ENCODE data around the gene SLC9A4. TPM values are rescaled to one million over a fixed set of nuclear protein-coding genes. Genes with fewer than 3 reads are reported as not detected.
A peak's percentile ranks its signal among the peaks of the same experiment; 100 is the strongest.

SLC9A4 gene
- total and polyA plus RNA-seq, 9 of the 15 experiments (the other 6 are each of a cell fraction or from before 2014, with no cell fraction given): 0.04 to 0.15 (median 0.04) TPM; not detected in 5

GRCh38 chr2:102484310-102485061 is 11.5 kb downstream of the SLC9A4 start:
- POLR2A ChIA-PET: interaction anchor here (0.7 to 1.5 kb wide), 2 partner anchors 10 to 19 kb away, joined by 3 read pairs; no protein-coding TSS in a partner anchor
- peak; percentile 75; the same call in 1 of the 2 replicates for TF ChIP-seq ZNF449 (CRISPR knock-in tag; IDR thresholded peaks at IDR 0.05)
- no peak for TF ChIP-seq ZNF561 (CRISPR knock-in tag; conservative IDR thresholded peaks at IDR 0.05)
- no peak for TF ChIP-seq RCOR1 (IDR thresholded peaks at IDR 0.05; ENCODE audit: borderline replicate concordance in 1 of 2, low read depth in 2 of 2, low read length in 2 of 2)
- no peak for TF ChIP-seq SRSF3 (IDR thresholded peaks at IDR 0.05; ENCODE audit: insufficient read depth, low read length)
- TF ChIP-seq FOXO4 (CRISPR knock-in tag; IDR thresholded peaks at IDR 0.05): no peak
- no peak for TF ChIP-seq NRF1 (conservative IDR thresholded peaks at IDR 0.05 in 1 of 2, IDR thresholded peaks at IDR 0.05 in 1 of 2)
- TF ChIP-seq RBBP5 (IDR thresholded peaks at IDR 0.05; ENCODE audit: borderline replicate concordance, insufficient read depth, low read length, poor library complexity, severe bottlenecking): no peak
- TF ChIP-seq RBM25 (IDR thresholded peaks at IDR 0.05; ENCODE audit: low read depth, low read length, severe bottlenecking): no peak
- no peak for TF ChIP-seq MBD2 (IDR thresholded peaks at IDR 0.05; ENCODE audit: borderline replicate concordance, low read depth)
- no peak for TF ChIP-seq ELF2 (CRISPR knock-in tag; IDR thresholded peaks at IDR 0.05)
- TF ChIP-seq PHB2 (IDR thresholded peaks at IDR 0.05; ENCODE audit: low read depth): no peak
- TF ChIP-seq CTBP1 (IDR thresholded peaks at IDR 0.05; ENCODE audit: borderline replicate concordance): peak; percentile 33; the same call in 1 of the 2 replicates
- TF ChIP-seq ZNF175 (CRISPR knock-in tag; IDR thresholded peaks at IDR 0.05; ENCODE audit: low read depth): no peak
- no peak for TF ChIP-seq BCL6 (CRISPR knock-in tag; IDR thresholded peaks at IDR 0.05)
- TF ChIP-seq RBM22 (IDR thresholded peaks at IDR 0.05; ENCODE audit: low read depth, low read length, poor library complexity, severe bottlenecking): no peak
- TF ChIP-seq NR2C1 (IDR thresholded peaks at IDR 0.05): no peak
- TF ChIP-seq NR2C1 (tag; IDR thresholded peaks at IDR 0.05): 0 out of 2 replicates have a peak, but pooled peaks have one; percentile 20
- no peak for TF ChIP-seq HNRNPUL1 (IDR thresholded peaks at IDR 0.05; ENCODE audit: low read length)
- TF ChIP-seq, protein P1, sequence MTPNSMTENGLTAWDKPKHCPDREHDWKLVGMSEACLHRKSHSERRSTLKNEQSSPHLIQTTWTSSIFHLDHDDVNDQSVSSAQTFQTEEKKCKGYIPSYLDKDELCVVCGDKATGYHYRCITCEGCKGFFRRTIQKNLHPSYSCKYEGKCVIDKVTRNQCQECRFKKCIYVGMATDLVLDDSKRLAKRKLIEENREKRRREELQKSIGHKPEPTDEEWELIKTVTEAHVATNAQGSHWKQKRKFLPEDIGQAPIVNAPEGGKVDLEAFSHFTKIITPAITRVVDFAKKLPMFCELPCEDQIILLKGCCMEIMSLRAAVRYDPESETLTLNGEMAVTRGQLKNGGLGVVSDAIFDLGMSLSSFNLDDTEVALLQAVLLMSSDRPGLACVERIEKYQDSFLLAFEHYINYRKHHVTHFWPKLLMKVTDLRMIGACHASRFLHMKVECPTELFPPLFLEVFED (CRISPR knock-in tag; conservative IDR thresholded peaks at IDR 0.05): no peak

More at GRCh38 chr2:102484310-102485061, 11.5 kb downstream of the SLC9A4 start:
- intact Hi-C loops (cut with micrococcal nuclease) (no loop called here), in situ Hi-C loops (cut with MboI) (no loop called here)
- no peaks in the 10 kb centered on the region for H3K9me3 ChIP-seq (replicated peaks; ENCODE audit: control insufficient read depth, insufficient read depth, low read depth, low read length)
- H3K27ac ChIP-seq (ENCODE audit: extremely low read depth, low read depth, low read length): no peak overlapping the region
- H3K79me2 ChIP-seq (ENCODE audit: control insufficient read depth, insufficient read depth, low read length): no peaks in the 10 kb centered on the region
- ATAC-seq (peak; percentile 53; the same call in 1 of the 3 replicates), DNase-seq (ENCODE audit: extremely low read depth in 1 of 4, low spot score in 3 of 4) (no peak), FAIRE-seq (no peak)
- 11% methylated on average over 6 of the region's 6 CpGs for WGBS (ENCODE audit: insufficient coverage, low coverage, missing lambda C conversion rate)
- no peaks in the 10 kb centered on the region for H3K36me3 ChIP-seq (ENCODE audit: control insufficient read depth, insufficient read depth, low read length)
- no peaks in the 10 kb centered on the region for H3K9me1 ChIP-seq (ENCODE audit: control insufficient read depth, insufficient read depth, low read length)
- H2AFZ ChIP-seq (ENCODE audit: low read depth, low read length): no peak overlapping the region
- H3K4me2 ChIP-seq (ENCODE audit: insufficient read depth, low read length): no peak overlapping the region
- CTCF ChIA-PET (ENCODE audit: low intra/inter-chr PET ratio): no interaction called here
- no peak overlapping the region for H3K4me3 ChIP-seq
- H3K4me1 ChIP-seq (replicated peaks in 1 of 2; ENCODE audit: control insufficient read depth in 2 of 2, insufficient read depth in 2 of 2, low read length in 2 of 2): no peaks in the 10 kb centered on the region; a peak in 2 of 5 replicates
- H3K9ac ChIP-seq (ENCODE audit: insufficient read depth in 1 of 2, low read depth in 2 of 2, low read length in 2 of 2): no peak overlapping the region
- no peaks in the 10 kb centered on the region for H4K20me1 ChIP-seq (replicated peaks; ENCODE audit: control insufficient read depth, insufficient read depth, low read length)
- BruUV-seq (replicated peaks): no TSS peak
- peaks cover 3 to 25% of the 10 kb centered on the region in 2 experiments for H3K27me3 ChIP-seq (ENCODE audit: control insufficient read depth in 2 of 2, insufficient read depth in 2 of 2, low read length in 2 of 2)

All from K562 (cell line).